ENCODE results near the gene MICB.

Gene MICB

DNA sequence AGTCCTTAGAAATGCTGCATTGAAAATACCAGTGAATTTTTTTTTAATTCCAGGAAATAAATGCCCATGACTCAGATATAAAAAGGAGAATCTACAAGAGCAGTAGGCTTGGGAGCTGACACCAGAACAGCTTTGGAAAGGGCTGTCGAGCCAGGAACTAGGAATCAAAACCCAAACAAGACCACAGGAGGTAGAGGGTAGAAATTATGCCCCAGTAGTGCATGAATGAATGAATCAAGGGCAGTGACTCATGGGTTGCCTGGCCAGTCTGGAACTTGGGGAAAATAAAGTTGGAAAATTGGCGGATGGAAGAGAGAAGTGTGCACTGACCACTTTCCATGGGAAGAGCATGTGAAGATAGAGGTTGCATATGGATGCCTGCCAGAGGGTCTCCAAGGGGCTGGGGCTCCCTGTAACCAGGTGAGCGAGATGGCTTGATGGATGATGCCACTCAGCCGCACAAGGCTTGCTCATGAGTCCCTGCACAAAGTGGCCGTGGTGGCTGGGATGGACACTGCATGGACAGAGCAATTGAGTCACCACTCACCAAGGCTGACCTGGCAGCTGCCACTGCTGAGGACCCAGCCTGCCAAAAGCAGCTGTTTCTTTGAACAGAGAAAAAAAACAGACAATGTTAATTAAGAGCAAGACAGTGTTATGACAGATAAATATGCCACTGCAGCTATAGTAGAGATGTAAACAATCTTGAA is 15.7 kb downstream of the MICB start:
- peak; percentile 55 for DNase-seq

DNA sequence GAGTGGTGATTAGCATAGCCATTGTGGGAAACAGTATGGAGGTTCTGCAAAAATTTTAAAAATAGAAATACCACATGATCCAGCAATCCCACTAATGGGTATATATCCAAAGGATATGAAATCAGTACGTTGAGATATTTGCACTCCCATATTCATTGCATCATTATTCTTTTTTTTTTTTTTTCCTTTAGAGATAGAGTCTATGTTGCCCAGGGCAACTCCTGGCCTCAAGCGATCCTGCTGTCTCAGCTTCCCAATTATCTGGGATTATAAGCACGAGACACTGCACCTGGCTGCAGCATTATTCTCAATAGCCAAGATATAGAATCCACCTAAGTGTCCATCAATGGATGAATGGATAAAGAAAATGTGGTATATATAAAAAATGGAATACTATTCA is 23.9 kb downstream of the MICB start:
- no peak for DNase-seq

DNA sequence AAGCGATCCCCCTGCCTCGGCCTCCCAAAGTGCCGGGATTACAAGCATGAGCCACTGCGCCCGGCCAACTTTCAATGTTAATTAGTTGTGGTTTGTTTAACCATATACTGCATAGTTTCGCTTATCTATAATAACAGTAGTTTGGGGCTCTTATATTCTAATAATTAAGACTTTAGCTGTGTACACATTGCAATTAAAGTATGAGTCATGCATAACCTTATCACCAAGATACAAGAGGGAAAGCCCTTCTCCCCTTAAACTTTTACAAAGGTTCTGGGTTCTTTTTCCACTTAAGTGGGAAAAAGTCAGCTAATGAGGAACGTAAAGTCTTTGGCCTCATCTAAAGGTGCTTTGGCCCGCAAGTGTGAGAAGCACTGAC is 27.6 kb downstream of the MICB start:
- DNase-seq = no peak

DNA sequence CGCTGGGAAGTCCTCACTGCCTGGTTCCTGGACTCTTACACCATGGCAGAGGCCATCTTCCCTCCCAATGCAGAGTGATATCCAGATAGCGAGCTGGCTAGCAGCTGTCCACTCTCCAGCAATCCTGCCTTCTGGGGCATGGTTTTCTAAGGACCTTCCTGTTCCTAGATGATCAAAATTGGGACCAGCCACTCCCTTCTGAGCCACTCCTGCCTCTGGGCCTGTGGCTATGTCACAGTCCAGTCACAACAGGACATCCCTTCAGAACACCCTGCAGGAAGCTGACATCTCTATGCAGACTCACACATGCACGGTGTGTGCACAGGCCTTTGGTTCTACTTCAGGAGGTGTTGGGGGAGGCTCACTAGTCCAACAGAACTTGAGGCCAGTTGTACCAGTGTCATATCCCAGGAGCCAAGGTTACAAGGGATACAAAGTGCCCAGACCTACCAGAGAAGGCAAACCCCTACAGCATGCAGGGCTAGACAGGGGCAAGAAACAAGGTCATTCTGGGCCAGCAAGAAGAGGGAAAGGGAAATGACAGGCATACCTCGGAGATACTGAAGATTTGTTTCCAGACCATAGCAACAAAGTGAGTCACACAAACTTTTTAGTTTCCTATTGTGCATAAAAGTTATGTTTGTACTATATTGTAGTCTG is 28.1 kb downstream of the MICB start:
- DNase-seq = peak; percentile 60

DNA sequence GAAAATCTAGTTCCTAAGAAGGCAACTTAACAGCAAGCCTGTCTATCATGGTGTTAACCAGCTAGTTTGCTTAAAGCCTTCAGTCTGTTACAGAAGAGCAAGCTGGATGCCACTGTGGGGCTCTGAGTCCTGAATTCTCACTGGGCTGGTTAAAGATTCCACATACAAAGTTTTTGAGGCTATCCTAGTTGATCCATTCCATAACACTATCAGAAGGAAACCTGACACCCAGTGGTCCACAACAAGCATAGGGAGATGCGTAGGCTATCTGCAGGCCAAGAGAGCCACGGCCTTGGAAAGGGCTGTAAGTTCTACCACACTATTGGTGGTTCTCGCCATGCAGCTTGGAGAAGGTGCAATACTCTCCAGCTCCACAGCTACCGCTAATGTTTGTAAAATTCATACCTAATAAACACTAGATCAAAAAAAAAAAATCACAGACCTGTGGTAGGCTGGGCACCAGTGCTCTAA is 30.4 kb downstream of the MICB start:
- DNase-seq = peak; percentile 29

DNA sequence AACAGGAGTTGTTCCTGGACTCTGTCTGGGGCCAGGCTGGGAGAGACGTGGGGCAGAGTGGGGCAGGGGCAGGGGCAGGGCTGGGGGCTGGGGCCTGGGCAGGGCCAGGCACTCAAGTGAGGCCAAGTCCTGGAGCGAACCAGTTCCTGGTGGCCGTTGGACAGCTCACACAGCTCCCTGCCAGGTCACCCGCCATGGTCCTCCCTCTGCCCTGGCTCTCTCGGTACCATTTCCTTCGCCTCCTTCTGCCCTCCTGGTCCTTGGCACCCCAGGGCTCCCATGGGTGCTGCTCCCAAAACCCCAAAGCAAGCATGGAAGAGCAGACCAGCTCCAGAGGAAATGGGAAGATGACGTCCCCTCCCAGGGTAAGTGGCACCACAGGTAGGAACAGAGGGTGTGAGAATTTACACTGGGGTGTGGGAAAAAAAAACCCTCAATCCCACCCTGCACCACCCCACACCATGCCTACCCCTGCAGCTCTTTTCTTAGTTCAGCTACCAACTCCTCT is 30.9 kb downstream of the MICB start, which contains the start of gene MCCD1:
Gene MCCD1, plus strand, starts transcription at position 142 of the 508 bp plus-strand sequence. Its CDS starts 53 bp downstream, at position 195.
- no peak for DNase-seq

DNA sequence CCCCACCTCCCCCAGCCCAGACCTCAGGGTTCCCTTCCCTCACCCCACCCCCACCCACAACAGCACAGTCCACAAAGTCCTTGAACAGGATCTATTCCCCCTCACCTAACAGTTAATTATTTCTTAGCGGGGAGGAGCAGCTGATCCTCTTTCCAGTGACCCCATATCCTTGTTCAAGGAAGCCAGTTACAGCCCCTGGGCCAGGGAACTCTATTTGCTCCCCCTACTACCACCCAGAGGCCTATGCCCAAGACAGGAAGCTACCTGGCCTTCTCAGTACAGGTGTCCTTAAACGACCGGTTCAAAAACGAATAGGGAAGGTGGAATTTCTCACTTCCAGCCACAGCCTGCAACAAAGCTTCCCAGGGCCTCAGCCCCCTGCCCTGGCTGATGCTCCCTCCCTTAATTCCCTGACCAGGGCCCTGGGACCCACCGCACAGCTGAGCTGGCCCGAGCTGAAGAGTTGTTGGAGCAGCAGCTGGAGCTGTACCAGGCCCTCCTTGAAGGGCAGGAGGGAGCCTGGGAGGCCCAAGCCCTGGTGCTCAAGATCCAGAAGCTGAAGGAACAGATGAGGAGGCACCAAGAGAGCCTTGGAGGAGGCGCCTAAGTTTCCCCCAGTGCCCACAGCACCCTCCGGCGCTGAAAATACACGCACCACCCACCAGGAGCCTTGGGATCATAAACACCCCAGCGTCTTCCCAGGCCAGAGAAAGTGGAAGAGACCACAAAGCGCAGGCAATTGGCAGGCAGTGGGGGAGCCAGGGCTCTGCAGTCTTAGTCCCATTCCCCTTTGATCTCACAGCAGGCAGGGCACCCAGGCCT is 31.6 kb downstream of the MICB start:
- DNase-seq = no peak

DNA sequence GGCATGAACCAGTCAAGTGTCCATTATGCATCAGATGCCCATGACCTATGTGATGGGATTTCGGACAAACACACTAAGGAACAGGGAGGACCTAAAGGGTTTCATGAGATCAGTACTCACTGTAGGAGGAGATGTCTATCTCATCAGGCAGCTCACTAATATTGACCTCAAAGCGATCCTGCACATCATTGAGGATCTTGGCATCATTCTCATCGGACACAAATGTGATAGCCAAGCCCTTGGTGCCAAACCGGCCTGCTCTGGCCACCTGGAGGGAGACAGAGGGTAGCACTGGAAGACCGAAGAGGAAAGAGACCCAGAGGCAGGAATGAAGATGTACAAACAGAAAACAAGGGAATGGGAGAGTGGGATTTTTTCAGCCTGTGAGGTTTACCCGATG is 32.7 kb downstream of the MICB start:
- DNase-seq = no peak

DNA sequence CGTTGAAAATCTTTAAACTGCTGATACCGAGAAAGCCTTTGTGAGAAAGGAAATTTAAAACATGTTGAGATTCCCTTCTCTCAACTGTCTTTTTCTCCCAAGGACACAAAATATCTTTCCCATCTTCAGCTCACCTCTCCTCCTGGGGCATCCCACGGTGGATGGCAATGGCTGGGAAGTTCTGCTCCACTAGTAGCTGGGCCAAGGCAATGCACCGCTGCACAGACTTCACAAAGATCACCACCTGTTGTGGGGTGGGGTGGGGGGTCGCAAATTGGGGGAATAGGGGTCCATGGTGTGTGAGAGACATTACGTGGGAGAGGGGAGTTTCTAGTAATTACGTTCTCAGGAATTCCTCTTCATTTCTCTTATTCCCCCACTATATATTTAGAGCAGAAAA is 33.2 kb downstream of the MICB start:
- no peak for DNase-seq

DNA sequence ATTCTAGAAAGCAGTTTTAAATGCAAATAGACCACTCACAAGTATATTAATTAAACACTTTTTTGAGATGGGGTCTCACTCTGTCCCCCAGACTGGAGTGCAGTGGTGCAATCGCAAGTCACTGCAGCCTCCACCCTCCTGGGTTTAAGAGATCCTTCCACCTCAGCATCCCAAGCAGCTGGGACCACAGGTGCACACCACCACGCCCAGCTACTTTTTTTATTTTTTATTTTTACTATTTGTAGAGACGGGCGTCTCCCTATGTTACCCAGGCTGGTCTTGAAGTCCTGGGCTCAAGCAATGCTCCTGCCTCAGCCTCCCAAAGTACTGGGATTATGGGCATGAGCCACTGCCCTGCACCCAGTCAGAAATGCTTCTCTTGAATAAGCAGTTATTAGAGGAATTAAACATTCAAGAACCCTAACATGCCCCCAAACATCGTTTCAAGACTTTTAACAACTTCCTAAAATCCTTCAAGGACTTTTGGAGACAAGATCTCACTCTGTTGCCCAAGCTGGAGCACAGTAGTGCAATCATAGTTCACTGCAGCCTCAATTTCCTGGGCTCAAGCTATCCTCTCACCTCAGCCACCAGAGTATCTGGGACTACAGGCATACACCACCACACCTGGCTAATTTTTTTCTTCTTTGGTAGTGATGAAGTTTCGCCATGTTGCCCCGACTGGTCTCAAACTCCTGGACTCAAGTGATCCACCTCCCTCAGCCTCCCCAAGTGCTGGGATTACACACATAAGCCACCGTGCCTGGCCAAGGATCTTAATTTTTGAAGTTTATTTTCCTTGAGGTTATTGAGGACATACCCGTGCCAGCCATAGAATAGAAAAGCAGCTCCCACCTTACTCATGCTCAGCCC is 34.1 kb downstream of the MICB start:
- DNase-seq = no peak

DNA sequence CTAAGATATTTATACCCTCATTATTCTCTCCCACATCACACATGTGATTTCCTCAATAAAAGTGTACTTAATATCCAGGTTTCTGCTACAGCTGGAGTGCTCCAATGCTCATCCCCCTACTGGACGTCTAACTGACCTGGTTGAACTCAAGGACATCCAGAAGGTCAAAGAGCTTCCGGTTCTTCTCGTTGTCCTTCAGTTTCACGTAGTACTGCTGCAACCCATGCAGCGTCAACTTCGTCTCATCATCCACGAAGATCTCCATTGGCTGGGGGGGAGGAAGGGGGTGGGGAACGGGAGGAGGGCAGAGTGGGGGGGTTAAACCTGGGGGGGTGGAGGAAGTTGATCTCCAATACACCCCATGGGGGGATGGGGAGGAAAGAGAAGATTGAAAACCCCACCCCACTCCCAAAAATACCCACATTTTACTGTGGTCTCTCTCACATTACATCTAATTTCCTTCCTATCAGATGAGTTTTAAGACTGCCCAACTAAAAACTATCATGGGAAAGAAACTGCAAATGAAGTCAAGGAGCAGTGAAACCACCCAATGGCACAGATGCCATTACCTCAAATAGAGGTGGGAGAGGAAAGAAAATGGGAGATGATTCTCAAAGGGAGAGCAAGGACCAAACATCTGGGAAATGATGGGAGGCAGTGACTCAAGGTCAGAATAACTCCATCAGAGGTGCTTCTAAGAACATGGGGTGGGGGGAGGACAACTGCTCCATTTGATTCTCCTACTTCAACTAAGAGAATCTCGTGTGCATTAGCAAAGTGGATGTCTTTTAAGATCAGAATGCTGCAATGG is 34.9 kb downstream of the MICB start:
- DNase-seq = no peak

DNA sequence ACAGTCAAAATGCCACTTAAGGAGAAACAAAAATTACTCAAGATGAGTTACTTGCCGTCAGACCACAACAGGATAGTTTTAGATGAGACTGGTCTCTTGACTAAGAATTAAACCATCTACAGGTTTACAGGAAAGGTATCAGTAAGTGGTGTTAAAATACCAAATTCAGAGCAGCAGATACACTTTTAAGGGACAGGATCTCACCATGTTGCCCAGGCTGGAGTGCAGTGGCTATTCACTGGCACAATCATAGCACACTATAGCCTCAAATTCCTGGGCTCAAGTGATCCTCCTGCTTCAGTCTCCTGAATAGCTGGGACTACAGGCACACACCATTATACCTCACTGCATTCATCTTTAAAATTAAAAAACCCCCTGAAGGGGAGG is 35.5 kb downstream of the MICB start:
- no peak for DNase-seq

DNA sequence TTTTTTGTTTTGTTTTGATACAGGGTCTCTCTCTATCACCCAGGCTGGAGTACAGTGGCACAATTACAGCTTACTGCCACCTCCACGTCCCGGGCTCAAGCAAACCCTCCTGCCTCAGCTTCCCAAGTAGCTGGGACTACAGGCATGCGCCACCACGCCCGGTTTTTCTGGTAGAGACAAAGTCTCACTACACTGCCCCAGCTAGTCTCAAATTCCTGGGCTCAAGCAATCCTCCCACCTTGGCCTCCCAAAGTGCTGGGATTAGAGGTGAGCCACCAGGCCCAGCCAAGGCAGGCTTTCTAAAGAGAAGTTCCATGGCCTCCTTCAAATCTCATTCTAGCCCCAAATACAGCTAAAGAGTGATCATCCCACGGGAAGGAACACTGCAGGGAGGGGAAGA is 36.1 kb downstream of the MICB start:
- no peak for DNase-seq

DNA sequence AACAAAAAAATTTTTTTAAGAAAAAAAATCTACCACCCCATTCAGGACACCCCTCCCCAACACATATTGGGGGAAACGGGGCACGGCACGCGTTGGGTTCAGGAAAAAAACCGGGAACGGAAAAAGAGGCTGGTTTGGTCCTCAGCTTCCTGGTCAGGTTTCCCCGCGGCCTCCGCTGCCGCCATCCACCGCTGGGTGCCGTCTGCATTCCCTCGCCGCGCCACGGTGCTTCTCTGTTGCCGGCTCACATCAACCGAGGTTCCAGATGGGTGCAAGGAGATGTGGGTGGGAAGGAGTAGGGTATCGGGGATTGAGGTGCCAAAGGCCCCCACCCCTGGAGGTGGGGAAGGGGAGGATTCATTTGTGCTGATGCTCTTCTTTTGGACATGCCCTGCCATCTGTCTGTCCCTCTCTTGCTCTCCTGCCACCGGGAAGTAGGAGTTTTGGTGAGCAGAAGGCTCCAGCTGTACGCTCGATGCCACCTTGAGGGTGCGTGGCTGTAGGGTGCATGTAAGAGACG is 36.6 kb downstream of the MICB start:
- DNase-seq = no peak

DNA sequence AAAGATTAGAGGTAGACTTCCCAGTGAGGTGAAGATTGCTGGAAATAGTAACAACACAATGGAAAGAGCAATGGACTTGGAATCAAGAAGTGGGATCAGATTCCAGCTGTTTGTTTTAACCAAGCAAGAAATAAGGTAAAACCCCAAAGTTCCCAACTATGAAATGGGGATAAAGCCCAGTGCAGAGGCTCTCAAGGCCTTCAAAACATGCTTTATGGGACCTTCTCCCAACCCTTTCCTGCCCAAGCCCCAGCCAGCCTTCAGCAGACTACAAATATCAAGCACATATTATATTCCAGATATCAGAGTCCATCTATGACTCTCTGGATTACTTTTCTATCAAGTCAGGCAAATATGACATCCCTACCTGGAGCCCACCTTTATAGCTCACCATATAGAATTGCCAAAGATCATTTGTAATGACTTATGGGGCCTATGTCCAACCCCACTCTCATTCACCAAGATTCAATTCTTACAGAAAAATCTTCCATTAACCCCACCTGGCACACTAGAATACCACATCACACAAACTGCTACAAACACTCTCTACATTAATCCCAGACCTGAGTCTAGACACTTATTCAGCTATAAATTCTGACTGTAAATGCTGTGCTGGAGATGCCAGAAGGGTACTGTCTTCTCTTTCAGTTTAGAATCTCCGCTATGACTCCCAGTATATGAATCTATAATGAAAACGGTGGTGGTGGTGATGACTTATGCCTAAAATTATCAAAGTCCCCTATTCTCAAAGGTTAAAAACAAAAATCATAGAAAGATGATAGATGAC is 37.8 kb downstream of the MICB start:
- DNase-seq = no peak

DNA sequence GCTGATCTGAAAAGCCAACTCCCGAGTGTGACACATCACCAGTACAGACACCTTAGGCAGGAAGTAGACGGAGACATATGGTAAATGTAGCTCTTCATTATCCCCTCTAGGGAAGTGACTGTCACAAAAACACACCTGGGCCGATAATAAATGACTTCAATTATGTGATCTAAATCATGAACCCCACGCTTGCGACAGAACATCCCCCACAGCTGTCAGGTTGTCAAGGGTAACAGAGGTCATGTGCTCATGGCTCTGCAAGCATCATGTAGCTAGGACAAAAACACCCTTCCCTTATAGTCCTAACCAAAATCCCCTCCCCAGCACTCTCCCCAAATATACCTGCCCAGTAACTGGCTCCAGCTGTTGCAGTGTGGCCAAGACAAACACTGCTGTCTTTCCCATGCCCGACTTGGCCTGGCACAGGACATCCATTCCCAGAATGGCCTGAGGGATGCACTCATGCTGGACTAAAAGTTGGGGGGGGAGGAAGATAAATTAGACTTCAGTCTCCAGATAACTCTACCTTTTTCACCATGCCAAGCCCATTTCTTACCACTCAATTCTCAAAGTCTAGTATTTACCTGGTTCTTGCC is 41.0 kb downstream of the MICB start:
- DNase-seq = no peak

DNA sequence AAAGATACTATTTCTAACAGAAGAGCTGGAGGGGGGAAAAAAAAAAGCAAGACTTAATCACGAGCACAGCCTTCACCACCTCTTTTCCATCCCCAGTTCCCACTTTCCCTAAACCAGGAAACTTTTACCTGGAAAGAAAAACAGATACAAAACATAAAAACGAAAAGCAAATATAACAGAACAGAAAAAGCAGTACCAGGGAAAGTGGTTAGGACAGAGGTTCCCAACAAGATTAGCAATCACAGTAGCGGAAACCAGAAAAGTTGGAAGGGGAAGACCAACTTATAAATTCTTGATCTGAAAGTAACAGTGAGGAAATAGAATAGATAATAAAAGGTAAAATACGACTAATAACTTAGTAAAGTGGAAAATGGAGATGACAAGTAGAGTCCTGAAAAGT is 42.7 kb downstream of the MICB start:
- no peak for DNase-seq

DNA sequence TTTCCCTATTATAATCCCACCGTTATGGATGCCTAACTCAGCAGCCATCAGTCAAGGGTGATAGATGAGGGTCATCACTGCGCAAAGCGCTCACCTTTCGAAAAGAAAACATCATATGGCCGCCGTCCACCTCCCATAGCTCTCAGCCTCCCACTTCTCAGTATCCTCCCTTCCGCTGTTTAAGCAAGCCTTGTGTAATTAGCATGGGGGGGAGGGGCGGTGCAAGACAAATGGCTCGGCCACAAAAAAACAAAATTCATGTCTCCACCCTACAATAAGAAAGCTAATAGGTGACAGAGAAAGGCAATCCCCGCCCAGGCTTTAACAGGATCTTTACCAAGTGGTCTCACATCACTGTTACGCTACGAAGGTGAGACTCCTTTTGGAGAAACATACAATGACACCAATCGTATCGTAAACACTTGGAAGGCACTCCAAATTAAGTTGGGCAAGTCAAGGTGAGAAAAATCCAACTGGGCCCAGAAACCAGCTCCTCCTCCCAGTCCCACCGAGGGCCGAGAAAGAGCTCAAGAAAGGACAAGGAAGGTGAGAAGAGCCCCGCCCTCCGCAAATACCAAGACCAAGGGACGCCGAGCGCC is 43.2 kb downstream of the MICB start:
- peak; percentile 56 for DNase-seq

DNA sequence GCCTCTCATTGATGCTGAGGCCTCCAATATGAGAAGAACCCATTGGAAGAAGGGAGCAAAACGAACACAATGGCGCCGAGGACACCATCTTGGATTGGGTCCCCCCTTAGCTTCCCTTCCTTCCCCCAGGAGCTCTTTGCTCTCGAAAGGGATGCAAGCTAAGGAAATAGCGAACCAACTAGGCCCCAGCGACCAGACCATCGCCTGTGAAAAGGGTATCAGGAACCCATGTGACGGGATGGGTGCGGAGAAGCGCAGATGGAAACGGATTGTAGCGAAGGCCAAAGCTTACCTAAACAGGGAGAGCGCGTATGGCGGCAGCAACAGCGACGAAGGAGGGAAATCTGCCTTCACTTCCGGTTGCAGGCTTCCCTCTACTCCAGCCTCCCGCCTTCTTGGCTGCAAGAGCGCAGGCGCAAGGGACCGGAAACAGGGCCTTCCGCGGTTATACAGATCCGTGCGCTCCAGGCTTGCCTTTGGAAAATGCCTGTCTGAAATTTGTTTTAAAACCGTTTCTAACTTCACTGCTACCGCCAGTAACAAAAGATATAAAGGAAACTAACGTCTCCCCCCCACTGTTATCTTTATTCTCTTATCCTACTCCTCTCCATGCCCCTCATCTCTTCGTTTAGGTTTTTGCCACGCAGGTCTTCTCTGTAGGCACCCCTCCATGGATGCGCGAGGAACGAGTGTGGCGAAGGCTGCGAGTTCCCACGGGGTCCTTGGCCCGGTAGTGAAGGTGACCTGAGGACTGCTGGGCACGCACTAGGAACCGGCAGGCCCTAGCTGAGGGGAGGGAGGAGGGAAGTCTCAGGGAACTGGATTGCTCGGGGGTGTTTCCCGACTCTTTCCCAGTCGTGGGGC is 43.9 kb downstream of the MICB start, which contains the start of gene DDX39B:
Gene DDX39B, minus strand, starts transcription at position 346 of the 864 bp plus-strand sequence. CDS start 1,471 bp downstream, outside the sequence.
- DNase-seq = peak; percentile 98

Measured in EL (cell line).